HG02759 (cell line): ENCODE data around the gene LRRC4C.

ENCODE experiments used
- ATAC-seq: cut with Tn5 transposase; IDR thresholded peaks from one replicate; pipeline ENCODE4 v1.9.1; 2021; ENCODE audit warnings: mild to moderate bottlenecking, moderate library complexity; ENCODE audit not compliant: unreplicated experiment

Gene LRRC4C

GRCh38 chr11:40306938-40307548, 1152.4 kb downstream of the LRRC4C start:
- peak; percentile 91 for ATAC-seq

GRCh38 chr11:40302669-40303068, 1156.8 kb downstream of the LRRC4C start:
- ATAC-seq, result no peak

GRCh38 chr11:40295466-40295865, 1164.0 kb downstream of the LRRC4C start:
- ATAC-seq, result no peak

- ATAC-seq, result no peak
These were observed 1164.7 kb downstream of the LRRC4C start for GRCh38 chr11:40294741-40295140.

- ATAC-seq, result peak; percentile 26
These were observed 1165.1 kb downstream of the LRRC4C start for GRCh38 chr11:40294349-40294735.

GRCh38 chr11:40293655-40294348, 1165.7 kb downstream of the LRRC4C start:
- peak; percentile 100 for ATAC-seq

GRCh38 chr11:40292721-40293508, 1166.5 kb downstream of the LRRC4C start:
- no peak for ATAC-seq

GRCh38 chr11:40291741-40292140, 1167.7 kb downstream of the LRRC4C start:
- ATAC-seq, result no peak

- no peak for ATAC-seq
These were observed 1168.1 kb downstream of the LRRC4C start for GRCh38 chr11:40291329-40291728.

- ATAC-seq, result no peak
These were observed 1169.3 kb downstream of the LRRC4C start for GRCh38 chr11:40290171-40290631.

GRCh38 chr11:40289370-40289769, 1170.1 kb downstream of the LRRC4C start:
- no peak for ATAC-seq

- no peak for ATAC-seq
These were observed 1171.3 kb downstream of the LRRC4C start for GRCh38 chr11:40287916-40288803.

GRCh38 chr11:40286137-40286536, 1173.3 kb downstream of the LRRC4C start:
- no peak for ATAC-seq

GRCh38 chr11:40285558-40285957, 1173.9 kb downstream of the LRRC4C start:
- no peak for ATAC-seq

GRCh38 chr11:40281052-40281580, 1178.3 kb downstream of the LRRC4C start:
- ATAC-seq, result no peak

GRCh38 chr11:40280159-40281051, 1179.0 kb downstream of the LRRC4C start:
- ATAC-seq, result no peak

GRCh38 chr11:40276960-40277359, 1182.5 kb downstream of the LRRC4C start:
- ATAC-seq, result no peak

- ATAC-seq, result no peak
These were observed 1185.4 kb downstream of the LRRC4C start for GRCh38 chr11:40274017-40274416.

- no peak for ATAC-seq
These were observed 1186.2 kb downstream of the LRRC4C start for GRCh38 chr11:40273192-40273732.
